Parathyroid adenoma (tissue), 2 donors: ENCODE data around the gene BOD1L1.

Experiments
- H2AFZ ChIP-seq: fragments of 300-600 bp; sonication (generic); one replicate; pipeline ENCODE4 v1.7.0; 2017; ENCODE audit warnings: antibody characterized with exemption, mild to moderate bottlenecking
- H3K27ac ChIP-seq: fragments of 300-600 bp; sonication (generic); one replicate; pipeline ENCODE4 v1.7.0; 2017
- H3K27me3 ChIP-seq: fragments of 300-600 bp; sonication (generic); one replicate; pipeline ENCODE4 v1.7.0; 2017; ENCODE audit warnings: low read length; ENCODE audit not compliant: control insufficient read depth, insufficient read depth
- H3K36me3 ChIP-seq: fragments of 300-600 bp; sonication (generic); one replicate; pipeline ENCODE4 v1.7.0; 2017; ENCODE audit warnings: low read length; ENCODE audit not compliant: control insufficient read depth, insufficient read depth
- H3K4me1 ChIP-seq: fragments of 300-600 bp; sonication (generic); one replicate; pipeline ENCODE4 v1.7.0; 2017; ENCODE audit warnings: control low read depth
- H3K4me2 ChIP-seq: fragments of 300-600 bp; sonication (generic); one replicate; pipeline ENCODE4 v1.7.0; 2017; ENCODE audit warnings: low read length
- H3K4me3 ChIP-seq: fragments of 300-600 bp; sonication (generic); one replicate; pipeline ENCODE4 v1.7.0; 2017; ENCODE audit warnings: low read depth, low read length
- H3K79me2 ChIP-seq: fragments of 300-600 bp; sonication (generic); one replicate; pipeline ENCODE4 v1.7.0; 2017; ENCODE audit warnings: control low read depth
- H3K9ac ChIP-seq: fragments of 300-600 bp; sonication (generic); one replicate; pipeline ENCODE4 v1.7.0; 2017; ENCODE audit warnings: mild to moderate bottlenecking
- H3K9me3 ChIP-seq: fragments of 300-600 bp; sonication (generic); one replicate; pipeline ENCODE4 v1.7.0; 2017; ENCODE audit warnings: low read length; ENCODE audit not compliant: control insufficient read depth
- TF ChIP-seq, protein P1 (sequence below): fragments of 300-600 bp; sonication (generic); IDR thresholded peaks from one replicate; pipeline ENCODE4 v1.7.0; 2017; ENCODE audit warnings: antibody characterized with exemption, mild to moderate bottlenecking
- donor health status: primary hyperparathyroidism.

The BOD1L1 gene

DNA sequence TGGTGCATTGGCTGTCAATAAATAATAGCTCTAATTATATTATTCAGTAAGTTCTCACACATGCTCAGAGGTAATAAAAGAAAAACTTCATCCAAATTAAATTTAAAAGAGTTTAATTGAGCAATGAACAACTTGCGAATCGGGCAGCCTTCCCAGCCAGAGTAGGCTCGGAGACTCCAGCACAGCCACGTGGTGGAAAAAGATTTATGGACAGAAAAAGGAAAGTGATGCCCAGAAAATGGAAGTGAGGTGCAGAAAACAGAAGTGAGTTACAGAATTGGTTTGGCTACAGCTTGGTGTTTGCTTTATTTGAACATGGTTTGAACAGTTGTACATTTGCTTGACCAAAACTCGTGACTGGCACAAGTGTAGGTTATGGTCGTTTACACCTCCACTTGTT is 13.6 kb upstream of the BOD1L1 start:
- Histone ChIP-seq H3K4me1 (peaks cover 8% of the 10 kb centered on the region), H3K27me3 (no peaks in the 10 kb centered on the region), H3K4me2 (no peak overlapping the region), H3K9me3 (no peaks in the 10 kb centered on the region), H2AFZ (no peak overlapping the region), H3K36me3 (no peaks in the 10 kb centered on the region), H3K9ac (no peak overlapping the region), H3K4me3 (no peak overlapping the region), H3K27ac (no peak overlapping the region), H3K79me2 (no peaks in the 10 kb centered on the region)
- TF ChIP-seq, protein P1, sequence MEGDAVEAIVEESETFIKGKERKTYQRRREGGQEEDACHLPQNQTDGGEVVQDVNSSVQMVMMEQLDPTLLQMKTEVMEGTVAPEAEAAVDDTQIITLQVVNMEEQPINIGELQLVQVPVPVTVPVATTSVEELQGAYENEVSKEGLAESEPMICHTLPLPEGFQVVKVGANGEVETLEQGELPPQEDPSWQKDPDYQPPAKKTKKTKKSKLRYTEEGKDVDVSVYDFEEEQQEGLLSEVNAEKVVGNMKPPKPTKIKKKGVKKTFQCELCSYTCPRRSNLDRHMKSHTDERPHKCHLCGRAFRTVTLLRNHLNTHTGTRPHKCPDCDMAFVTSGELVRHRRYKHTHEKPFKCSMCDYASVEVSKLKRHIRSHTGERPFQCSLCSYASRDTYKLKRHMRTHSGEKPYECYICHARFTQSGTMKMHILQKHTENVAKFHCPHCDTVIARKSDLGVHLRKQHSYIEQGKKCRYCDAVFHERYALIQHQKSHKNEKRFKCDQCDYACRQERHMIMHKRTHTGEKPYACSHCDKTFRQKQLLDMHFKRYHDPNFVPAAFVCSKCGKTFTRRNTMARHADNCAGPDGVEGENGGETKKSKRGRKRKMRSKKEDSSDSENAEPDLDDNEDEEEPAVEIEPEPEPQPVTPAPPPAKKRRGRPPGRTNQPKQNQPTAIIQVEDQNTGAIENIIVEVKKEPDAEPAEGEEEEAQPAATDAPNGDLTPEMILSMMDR, result no peak

DNA sequence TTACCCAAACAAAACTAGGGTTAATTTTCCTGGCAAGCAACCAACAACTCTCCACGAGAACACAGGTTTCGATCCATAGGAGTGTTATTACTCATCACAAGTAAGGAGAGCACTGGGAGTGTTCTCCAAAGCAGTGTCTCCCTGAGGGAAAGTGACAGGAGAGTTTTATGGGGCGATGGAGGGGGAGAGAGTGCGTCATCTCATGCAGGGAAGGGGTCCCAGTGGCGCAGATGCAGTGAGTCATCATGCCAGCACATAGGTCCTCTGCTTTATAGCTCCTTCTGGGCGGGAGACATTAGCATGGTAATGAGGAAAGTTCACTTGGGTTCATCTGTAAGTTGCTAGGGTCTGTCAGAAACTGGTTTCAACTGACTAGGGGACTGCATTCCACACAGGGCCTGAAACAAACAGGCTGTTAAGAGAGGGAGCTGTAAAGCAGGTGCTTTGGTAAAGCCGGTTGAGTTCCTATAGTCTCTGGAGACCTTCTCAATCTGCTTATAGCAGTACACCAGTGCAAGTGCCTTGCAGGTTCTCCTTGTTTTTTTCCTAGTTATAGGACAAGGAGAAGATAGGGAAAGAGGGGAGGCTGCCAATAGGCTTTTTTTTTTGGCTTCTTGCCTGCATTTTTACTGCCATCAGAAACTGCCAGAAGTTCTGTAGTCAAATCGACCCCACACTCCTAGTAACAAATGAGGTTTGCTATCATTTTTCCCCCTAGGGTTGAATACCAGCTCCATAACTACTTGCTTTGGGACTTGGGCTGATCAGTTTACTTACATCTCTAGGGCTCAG is 12.8 kb upstream of the BOD1L1 start:
- H3K27me3 ChIP-seq, result no peaks in the 10 kb centered on the region
- no peak overlapping the region for H3K9ac ChIP-seq
- H2AFZ ChIP-seq, result no peak overlapping the region
- peaks cover 8% of the 10 kb centered on the region for H3K4me1 ChIP-seq
- H3K27ac ChIP-seq, result no peak overlapping the region
- no peaks in the 10 kb centered on the region for H3K79me2 ChIP-seq
- no peaks in the 10 kb centered on the region for H3K36me3 ChIP-seq
- H3K4me2 ChIP-seq, result no peak overlapping the region
- TF ChIP-seq, protein P1, result no peak
- no peaks in the 10 kb centered on the region for H3K9me3 ChIP-seq
- H3K4me3 ChIP-seq, result no peak overlapping the region

DNA sequence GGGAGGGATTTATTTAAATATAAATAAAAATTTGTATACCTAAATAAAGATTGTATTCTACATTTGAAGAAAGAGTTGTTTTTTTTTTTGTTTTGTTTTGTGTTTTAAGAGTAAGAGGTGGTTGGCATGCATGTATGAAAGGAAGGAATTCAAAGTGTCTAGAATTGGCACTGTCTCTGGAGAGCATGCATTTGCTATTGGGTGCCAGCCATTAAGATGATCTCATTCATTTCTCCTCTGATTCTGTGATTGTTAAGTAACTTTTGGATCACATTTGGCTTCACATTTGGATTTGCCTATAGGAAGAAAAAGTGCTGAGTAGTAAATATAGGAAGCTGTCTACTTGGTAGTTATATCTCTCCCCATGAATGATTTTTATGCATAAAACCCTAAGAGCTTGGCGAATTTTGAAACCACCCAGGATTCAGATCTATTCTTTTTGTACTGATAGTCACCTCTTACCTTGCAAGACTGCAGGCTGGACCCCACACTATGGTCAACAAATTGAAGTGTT is 7.8 kb upstream of the BOD1L1 start:
- no peak overlapping the region for H3K27ac ChIP-seq
- no peak overlapping the region for H3K4me3 ChIP-seq
- H3K4me1 ChIP-seq, result no peaks in the 10 kb centered on the region
- no peaks in the 10 kb centered on the region for H3K9me3 ChIP-seq
- no peak overlapping the region for H3K4me2 ChIP-seq
- H3K36me3 ChIP-seq, result no peaks in the 10 kb centered on the region
- no peaks in the 10 kb centered on the region for H3K79me2 ChIP-seq
- H3K9ac ChIP-seq, result no peak overlapping the region
- no peaks in the 10 kb centered on the region for H3K27me3 ChIP-seq
- no peak overlapping the region for H2AFZ ChIP-seq
- TF ChIP-seq, protein P1, result no peak

DNA sequence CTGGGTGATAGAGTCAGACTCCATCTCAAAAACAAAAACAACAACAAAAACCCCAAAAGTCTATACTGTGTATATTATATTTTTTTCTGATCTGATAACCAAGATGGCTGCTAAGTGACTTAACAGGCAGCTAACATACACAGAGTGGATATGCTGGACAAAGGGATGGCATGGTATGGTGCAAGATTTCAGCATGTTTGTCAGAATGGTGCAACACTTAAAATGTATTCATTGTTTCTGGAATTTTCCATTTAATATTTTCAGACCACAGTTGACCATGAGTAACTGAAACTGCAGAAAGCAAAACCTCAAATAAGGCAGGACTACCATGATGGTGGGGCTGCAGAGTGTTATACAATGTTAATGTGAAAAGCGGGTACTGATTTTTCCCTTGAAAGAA is 6.1 kb upstream of the BOD1L1 start:
- Histone ChIP-seq H3K9me3 (no peaks in the 10 kb centered on the region), H3K36me3 (no peaks in the 10 kb centered on the region), H2AFZ (no peak overlapping the region), H3K27me3 (no peaks in the 10 kb centered on the region), H3K4me1 (no peaks in the 10 kb centered on the region), H3K4me3 (no peak overlapping the region), H3K79me2 (no peaks in the 10 kb centered on the region), H3K4me2 (no peak overlapping the region), H3K9ac (no peak overlapping the region), H3K27ac (no peak overlapping the region)
- TF ChIP-seq, protein P1, result no peak

DNA sequence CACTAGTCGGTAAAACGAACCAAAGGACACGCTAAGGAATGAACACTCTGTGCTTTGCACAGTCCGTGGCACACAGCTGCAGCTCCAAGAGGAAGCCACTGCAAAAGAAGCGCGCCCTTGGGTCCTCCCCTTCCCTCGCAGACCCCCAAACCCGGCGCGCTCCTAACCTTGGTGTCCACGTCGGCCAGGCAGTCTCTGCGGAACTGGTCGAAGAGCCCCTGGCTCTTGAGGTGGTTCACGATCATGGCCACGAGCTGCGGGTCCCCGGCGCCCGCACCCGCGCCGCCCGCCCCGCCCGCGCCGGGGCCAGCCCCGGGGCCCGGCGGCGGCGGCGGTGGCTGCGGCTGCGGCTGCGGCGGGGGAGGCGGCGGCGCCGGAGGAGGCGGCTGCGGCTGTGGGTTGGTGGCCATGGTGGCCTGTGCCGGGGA is 333 bp downstream of the BOD1L1 start:
- H2AFZ ChIP-seq, result no peak overlapping the region
- peaks cover 27% of the 10 kb centered on the region for H3K79me2 ChIP-seq
- no peaks in the 10 kb centered on the region for H3K27me3 ChIP-seq
- TF ChIP-seq, protein P1, result no peak
- H3K4me1 ChIP-seq, result peaks cover 2% of the 10 kb centered on the region
- H3K27ac ChIP-seq, result peak overlapping the region; percentile 98
- no peaks in the 10 kb centered on the region for H3K9me3 ChIP-seq
- peak overlapping the region; percentile 85 for H3K4me3 ChIP-seq
- no peaks in the 10 kb centered on the region for H3K36me3 ChIP-seq
- peak overlapping the region; percentile 77 for H3K4me2 ChIP-seq
- no peak overlapping the region for H3K9ac ChIP-seq
